Breast epithelium (tissue), 3 donors: ENCODE results near the gene DRAP1.
A peak's percentile ranks its signal among the peaks of the same experiment; 100 is the strongest.

Experiments used
- CTCF ChIP-seq, 3 donors: fragments of 450-650 bp; IDR thresholded peaks; one replicate each; pipeline ENCODE4 v1.5.1; 2016 to 2017; ENCODE audit warnings: antibody characterized with exemption in 3 of 3, mild to moderate bottlenecking in 3 of 3, moderate library complexity in 3 of 3
- POLR2A ChIP-seq: fragments of 450-650 bp; IDR thresholded peaks from one replicate; pipeline ENCODE4 v1.6.1; 2016; ENCODE audit warnings: antibody characterized with exemption, mild to moderate bottlenecking, moderate library complexity
- POLR2AphosphoS5 ChIP-seq, 3 donors: sonication (generic); formaldehyde crosslinking; IDR thresholded peaks; one replicate each; pipeline ENCODE4 v1.6.1; 2017; ENCODE audit warnings: antibody characterized with exemption in 3 of 3

GRCh38 chr11:65918211-65919140 lies 750 bp upstream of the DRAP1 start, which contains the start of gene C11orf68:
- no peak for TF ChIP-seq CTCF (IDR thresholded peaks at IDR 0.05)
- TF ChIP-seq POLR2A, result no peak
- peak; percentile 7 to 55 (median 12) for TF ChIP-seq POLR2AphosphoS5 (IDR thresholded peaks at IDR 0.05)
